WERI-Rb-1 (cell line): ENCODE results near the gene SLC43A2.

Experiments used
- DNase-seq: peaks from one replicate; pipeline ENCODE4 v3.0.0-alpha.2; 2020
- H3K27ac ChIP-seq: fragments of 250-450 bp; sonication (Bioruptor Pico); 2 replicates; pipeline ENCODE4 v1.5.1; 2020; ENCODE audit warnings: mild to moderate bottlenecking, moderate library complexity
- H3K27me3 ChIP-seq: fragments of 250-450 bp; sonication (Bioruptor Pico); 2 replicates; pipeline ENCODE4 v1.5.1; 2021; ENCODE audit warnings: mild to moderate bottlenecking, low read depth, moderate library complexity; ENCODE audit not compliant: insufficient read depth, severe bottlenecking
- H3K36me3 ChIP-seq: fragments of 250-450 bp; sonication (Bioruptor Pico); 2 replicates; pipeline ENCODE4 v1.5.1; 2020; ENCODE audit warnings: mild to moderate bottlenecking, moderate library complexity
- H3K4me3 ChIP-seq: 2 replicates; pipeline ENCODE4 v1.5.1; 2011; ENCODE audit warnings: low read depth, mild to moderate bottlenecking, control low read depth, low read length
- H3K9me3 ChIP-seq: fragments of 250-450 bp; sonication (Bioruptor Pico); 2 replicates; pipeline ENCODE4 v1.5.1; 2021; ENCODE audit warnings: mild to moderate bottlenecking, moderate library complexity; ENCODE audit not compliant: severe bottlenecking
- TF ChIP-seq, protein P1 (sequence below): IDR thresholded peaks from 2 replicates; pipeline ENCODE4 v1.5.1; 2011; ENCODE audit warnings: low read depth, mild to moderate bottlenecking, control low read depth, inconsistent platforms, low read length

Gene SLC43A2

DNA sequence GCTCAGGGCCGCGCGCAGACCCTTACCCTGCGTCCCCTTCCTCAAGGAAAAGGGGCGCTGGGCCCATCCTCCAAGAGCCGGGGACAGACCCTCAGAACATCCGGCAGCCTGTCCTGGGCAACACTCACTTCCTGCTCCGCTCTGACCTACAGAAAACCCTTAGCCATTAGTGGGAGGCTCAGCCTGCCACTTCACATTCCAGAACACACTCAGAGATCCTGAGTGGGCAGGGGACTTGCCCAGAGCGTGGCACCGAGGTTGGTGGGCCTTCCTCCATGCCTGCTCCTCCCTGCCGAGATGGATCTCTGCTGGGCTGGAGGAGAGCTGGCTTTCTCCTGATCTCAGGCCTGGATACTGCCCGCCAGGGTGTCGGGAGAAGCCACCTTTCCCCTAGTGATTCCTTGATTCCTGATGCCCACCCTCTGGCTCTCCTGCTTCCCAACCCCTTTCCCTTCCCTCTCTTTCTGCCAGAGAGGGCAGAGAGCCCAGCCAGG is 15.4 kb upstream of the SLC43A2 start:
- Histone ChIP-seq H3K36me3 (0 out of 2 replicates have a peak, but pooled peaks cover 2% of the 10 kb centered on the region), H3K4me3 (no peak overlapping the region), H3K27me3 (no peaks in the 10 kb centered on the region), H3K27ac (no peak overlapping the region; the same call in 1 of the 2 replicates), H3K9me3 (no peaks in the 10 kb centered on the region)
- TF ChIP-seq, protein P1, sequence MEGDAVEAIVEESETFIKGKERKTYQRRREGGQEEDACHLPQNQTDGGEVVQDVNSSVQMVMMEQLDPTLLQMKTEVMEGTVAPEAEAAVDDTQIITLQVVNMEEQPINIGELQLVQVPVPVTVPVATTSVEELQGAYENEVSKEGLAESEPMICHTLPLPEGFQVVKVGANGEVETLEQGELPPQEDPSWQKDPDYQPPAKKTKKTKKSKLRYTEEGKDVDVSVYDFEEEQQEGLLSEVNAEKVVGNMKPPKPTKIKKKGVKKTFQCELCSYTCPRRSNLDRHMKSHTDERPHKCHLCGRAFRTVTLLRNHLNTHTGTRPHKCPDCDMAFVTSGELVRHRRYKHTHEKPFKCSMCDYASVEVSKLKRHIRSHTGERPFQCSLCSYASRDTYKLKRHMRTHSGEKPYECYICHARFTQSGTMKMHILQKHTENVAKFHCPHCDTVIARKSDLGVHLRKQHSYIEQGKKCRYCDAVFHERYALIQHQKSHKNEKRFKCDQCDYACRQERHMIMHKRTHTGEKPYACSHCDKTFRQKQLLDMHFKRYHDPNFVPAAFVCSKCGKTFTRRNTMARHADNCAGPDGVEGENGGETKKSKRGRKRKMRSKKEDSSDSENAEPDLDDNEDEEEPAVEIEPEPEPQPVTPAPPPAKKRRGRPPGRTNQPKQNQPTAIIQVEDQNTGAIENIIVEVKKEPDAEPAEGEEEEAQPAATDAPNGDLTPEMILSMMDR = no peak
- DNase-seq = no peak

DNA sequence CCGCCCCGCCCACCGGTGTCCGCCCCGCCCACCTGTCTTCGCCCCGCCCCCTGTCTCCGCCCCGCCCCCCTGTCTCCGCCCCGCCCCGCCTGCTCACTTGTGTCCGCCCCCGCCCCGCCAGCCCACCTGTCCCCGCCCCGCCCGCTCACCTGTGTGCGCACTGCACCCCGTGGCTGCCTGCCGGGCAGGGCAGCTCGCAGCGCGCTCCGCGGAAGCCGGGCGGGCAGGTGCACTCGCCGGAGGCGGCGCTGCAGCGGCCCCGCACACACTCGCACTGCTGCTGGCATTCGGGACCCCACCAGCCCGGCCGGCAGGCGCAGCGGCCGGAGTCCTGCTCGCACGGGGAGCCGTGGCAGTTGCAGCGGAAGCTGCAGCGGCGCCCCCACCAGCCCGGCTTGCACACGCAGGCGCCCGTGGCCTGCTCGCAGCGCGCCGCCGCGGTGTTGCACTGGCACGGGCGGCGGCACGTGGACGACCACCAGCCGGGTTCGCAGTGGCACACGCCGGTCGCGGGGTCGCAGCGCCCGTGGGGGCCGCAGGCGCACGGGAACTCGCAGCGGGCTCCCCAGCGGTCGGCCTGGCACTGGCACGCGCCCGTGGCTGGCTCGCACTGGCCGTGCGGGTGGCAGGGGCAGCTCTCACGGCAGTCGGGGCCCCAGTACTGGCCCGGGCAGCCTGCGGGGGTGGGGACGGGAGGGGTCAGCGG is 14.8 kb upstream of the SLC43A2 start:
- Histone ChIP-seq H3K27ac (no peak overlapping the region), H3K9me3 (no peaks in the 10 kb centered on the region), H3K36me3 (0 out of 2 replicates have a peak, but pooled peaks cover 2% of the 10 kb centered on the region), H3K4me3 (no peak overlapping the region), H3K27me3 (no peaks in the 10 kb centered on the region)
- no peak for DNase-seq
- TF ChIP-seq, protein P1 = no peak

DNA sequence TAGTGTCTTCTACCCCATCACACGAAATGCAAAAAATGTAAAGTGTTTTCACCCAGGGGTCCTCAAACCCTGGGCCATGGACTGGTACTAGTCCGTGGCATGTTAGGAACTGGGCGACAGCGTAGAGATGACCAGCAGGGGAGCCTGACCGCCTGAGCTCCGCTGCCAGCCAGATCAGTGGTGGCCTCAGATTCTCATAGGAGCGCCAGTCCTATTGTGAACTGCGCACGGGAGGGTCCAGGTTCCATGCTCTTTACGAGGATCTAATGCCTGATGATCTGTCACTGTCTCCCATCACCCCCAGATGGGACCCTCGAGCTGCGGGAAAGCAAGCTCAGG is 12.4 kb upstream of the SLC43A2 start:
- Histone ChIP-seq H3K4me3 (no peak overlapping the region), H3K27me3 (no peaks in the 10 kb centered on the region), H3K27ac (no peak overlapping the region), H3K36me3 (0 out of 2 replicates have a peak, but pooled peaks cover 2% of the 10 kb centered on the region), H3K9me3 (no peaks in the 10 kb centered on the region)
- TF ChIP-seq, protein P1 = 0 out of 2 replicates have a peak, but pooled peaks have one; percentile 12
- DNase-seq = no peak

DNA sequence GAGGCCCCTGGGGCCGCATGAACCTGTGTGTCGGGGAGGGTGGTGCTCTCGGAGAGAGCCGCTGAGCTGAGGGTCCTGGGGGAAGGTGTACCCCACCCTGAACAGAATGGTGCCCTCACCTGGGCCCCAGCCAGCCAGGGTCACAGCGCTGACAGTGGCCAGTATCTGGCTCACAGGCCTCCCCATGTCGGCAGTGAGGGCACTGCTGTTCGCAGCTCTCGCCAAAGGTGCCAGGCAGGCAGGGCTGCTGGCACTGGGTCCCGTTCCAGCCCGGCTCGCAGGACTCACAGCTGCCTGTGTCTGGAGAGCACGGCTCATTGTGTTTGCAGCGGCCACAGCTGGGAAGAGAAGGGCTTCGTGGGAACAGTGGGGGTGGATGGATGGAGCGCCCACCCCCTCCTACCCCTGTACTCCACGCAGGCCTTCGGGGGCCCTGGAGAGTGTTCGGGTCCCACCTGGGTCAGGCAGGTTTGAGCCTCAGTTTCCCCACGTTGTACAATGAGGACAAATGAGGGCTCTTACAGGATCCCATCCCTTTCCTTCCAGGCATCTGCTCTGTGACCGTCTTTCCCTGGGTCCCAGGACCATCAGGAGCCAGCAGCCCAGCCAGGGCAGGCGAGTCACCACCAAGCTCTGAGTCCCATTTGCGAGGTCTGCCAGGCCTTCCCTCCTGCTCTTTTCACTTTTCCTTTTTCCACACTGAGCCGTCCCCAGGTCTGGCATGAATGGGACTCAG is 11.9 kb upstream of the SLC43A2 start:
- Histone ChIP-seq H3K9me3 (no peaks in the 10 kb centered on the region), H3K27me3 (no peaks in the 10 kb centered on the region), H3K36me3 (0 out of 2 replicates have a peak, but pooled peaks cover 2% of the 10 kb centered on the region), H3K4me3 (no peak overlapping the region), H3K27ac (no peak overlapping the region)
- TF ChIP-seq, protein P1 = no peak
- no peak for DNase-seq

DNA sequence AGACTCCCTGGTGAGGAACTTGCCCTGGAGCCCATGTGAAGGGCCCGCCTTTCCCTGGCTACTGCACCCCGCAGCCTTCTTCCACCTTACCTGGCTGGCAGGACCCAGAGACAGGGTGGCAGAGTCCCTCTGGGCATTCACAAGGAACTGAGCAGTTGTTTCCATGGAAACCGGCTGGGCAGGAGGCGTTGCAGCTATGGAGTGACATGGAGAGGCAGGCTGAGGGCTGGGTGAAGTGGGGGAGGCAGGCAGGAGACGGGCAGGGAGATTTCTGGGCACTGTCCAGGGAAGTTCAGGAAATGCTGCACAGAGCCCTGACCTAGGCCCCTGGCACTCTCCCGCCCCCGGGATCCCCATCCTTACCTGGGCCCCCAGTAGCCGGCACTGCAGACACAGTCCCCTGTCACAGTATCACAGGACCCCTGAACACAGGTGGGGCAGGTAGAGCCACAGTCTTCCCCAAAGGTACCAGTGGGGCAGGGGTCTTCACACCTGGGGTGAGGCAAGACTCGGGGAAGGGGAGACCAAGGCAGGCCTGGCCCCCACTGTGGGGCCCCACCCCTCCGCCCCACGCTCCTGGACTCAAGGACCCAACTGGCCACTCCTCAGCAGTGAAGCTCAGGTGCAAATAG is 11.0 kb upstream of the SLC43A2 start:
- no peak for DNase-seq
- H3K9me3 ChIP-seq = no peaks in the 10 kb centered on the region
- TF ChIP-seq, protein P1 = no peak

More for the DNA sequence above, 11.0 kb upstream of the SLC43A2 start:
- Histone ChIP-seq H3K27ac (no peak overlapping the region), H3K36me3 (0 out of 2 replicates have a peak, but pooled peaks cover 2% of the 10 kb centered on the region), H3K4me3 (no peak overlapping the region), H3K27me3 (no peaks in the 10 kb centered on the region)
